GM19025 (cell line): ENCODE results near the gene GGT6.

Experiments
- ATAC-seq: cut with Tn5 transposase; IDR thresholded peaks from one replicate; pipeline ENCODE4 v1.9.1; 2021; ENCODE audit warnings: mild to moderate bottlenecking, low read depth, moderate library complexity; ENCODE audit not compliant: unreplicated experiment

GGT6 gene

DNA sequence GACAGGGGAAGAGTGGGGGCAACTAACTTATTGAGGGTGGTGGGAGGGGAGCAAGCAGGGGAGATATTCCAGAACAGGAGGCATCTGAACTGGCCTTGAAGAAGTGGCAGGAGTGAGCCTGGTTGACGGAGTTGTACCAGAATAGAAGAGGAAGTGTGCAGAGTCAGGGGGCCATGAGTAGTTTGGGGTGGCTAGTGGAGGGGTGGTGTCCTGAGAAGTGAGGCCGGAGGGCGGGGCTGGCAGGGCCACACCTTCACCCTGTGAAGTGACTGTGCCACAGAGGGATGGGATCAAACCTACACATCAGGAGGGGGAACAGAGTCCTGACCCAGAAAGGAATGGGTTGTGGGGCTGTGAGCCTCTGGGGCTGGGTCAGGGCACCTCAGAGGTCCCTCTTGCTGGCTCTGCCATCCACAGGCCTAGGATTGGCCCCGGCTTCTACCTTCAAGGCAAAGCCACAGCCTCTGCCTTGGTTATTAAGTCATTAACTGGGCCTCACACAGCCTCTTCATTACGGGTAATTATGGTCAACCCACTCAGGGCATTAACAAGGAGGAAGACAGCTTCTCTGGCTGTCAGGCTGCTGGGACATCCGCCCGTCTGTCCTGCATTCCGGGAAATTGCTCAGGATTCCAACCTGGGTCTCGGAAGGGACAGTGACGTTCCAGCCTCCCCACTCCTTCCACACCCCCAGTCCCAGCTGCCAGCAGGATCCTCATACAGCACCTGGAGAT is 49.0 kb downstream of the GGT6 start:
- no peak for ATAC-seq

DNA sequence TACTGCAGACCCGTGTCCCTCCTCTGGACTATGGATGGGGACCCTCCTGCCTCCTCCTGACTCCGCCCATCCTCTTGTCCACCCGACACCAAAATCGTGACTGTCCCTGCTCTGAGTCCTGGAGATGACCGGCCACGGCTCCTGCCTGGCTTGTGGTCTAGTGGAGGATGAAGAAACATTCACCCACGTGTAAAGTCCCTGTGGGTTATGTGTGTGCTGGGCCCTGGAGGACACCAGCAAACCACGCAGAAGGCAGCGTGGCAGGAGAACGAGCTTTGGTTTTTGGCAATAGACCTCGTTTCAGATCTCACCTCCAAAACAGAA is 49.8 kb downstream of the GGT6 start:
- ATAC-seq: no peak

DNA sequence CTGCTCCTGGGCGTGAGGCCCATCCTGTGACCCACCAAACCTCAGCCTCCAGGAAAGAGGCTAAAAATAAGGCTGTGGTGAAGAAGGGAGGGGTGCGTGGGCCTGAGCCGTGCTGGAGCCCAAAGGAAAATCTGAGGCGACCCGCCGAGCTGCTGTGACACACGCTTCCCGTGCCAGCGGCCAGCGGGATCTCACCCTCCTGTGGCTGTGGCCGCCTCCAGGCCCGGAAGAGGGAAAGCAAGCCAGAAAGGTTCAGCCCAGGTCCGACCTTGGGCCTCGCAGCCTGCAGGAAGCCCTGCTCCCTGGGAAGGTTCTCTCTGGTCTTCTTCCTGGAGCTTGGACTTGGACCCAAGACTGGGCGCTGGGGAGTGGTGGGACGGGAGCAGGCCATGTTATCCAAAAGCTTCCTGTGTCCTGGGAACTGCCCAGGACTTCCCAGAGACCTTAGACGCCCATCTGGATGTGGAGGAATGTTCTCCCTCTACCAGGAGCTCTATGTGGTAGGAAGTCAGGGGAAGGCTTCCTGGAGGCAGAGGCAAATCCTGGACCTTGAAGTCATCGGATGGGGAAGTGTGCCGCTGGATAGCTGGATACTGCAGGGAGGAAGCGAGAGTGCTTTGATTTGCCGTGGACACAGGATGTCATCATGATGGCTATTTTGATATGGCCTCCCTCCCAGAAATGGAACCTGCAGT is 50.3 kb downstream of the GGT6 start:
- no peak for ATAC-seq

DNA sequence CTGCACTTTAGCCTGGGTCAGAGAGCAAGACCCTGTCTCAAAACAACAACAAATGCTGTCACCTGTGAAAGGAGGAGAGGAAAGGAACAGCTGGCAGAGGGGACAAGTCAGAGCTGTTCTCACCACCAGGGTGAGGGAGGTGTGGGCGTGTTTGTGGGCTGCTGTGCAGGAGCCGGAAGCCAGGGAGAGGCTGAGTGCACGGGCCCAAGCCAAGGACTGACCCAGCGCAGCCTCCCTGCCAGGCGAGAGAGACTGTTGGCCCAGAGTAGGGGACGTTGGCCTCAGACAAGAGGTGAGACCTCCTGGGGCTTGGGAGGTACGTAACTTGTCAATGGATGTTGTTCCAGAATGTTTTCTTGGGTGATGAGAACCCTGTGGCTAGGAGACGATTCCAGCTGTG is 51.0 kb downstream of the GGT6 start:
- ATAC-seq: no peak

DNA sequence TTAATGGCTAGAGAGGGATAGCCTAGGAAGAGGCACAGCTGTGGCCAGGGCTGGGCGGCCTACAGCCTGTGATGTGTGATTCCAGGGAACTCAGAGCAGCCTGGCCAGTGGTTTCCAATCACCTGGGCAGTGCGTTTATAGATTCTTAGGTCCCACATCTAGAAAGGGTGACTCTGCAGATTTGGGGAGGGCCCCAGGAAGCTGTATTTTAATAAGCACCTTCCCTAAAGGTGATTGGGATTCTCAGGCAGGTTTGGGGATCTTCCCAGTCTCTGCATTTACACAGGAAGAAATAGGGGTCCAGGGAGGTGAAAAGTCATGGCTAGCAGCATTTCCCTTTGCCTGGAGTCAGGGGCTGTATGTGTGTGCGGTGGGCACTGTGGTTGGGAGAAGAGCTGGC is 52.2 kb downstream of the GGT6 start:
- ATAC-seq: no peak

DNA sequence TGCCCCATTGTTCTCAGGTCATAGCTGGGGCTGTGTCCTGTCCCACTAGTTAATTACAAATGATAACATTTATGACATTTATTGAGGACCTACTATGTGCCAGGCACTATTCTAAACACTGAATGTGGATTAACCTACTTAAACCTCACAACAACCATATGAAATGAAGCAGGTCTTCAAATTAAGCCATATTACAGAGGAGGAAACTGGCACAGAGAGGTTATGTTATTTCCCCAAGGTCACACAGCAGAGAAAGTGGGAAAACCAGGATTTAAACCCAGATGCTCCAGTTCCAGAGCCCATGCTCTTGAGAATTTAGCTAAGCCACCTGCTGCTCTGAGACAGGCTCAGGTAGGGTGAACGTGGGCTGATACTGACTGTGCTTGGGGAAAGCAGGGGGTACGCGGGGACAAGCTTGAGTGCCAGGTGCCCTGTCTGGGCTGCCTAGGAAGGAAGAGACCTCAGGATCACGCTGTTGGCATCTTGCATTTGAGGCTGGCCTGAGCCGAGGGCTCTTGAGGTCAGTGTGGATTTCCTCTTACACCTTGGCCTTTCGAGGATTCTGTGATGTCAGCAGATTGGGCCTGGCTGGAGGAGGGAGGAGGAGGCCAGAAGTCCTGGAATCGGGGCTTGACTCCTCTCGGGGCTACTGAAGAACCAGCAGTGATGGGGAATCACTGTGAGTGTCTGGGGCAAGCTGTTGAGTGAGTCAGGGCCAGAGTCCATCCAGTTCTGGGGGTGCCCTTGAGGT is 52.8 kb downstream of the GGT6 start:
- ATAC-seq: no peak
